Osteocyte (in vitro differentiated cells): ENCODE results near the gene RPL34. TPM values are rescaled to one million over a fixed set of nuclear protein-coding genes. Genes with fewer than 3 reads are reported as not detected.

Experiments used
- DNase-seq: peaks from one replicate; pipeline ENCODE4 v3.0.0; 2021; ENCODE audit warnings: mixed read lengths; ENCODE audit not compliant: unreplicated experiment; ENCODE audit errors: extremely low spot score
- H3K27ac Mint-ChIP-seq: one replicate; pipeline ENCODE4 v1.8.0; 2021; ENCODE audit warnings: mild to moderate bottlenecking, mixed read lengths; ENCODE audit not compliant: unreplicated experiment
- H3K27me3 Mint-ChIP-seq: one replicate; pipeline ENCODE4 v1.8.0; 2021; ENCODE audit warnings: mixed read lengths; ENCODE audit not compliant: unreplicated experiment
- H3K36me3 Mint-ChIP-seq: one replicate; pipeline ENCODE4 v1.8.0; 2021; ENCODE audit warnings: mixed read lengths; ENCODE audit not compliant: unreplicated experiment
- H3K4me1 Mint-ChIP-seq: one replicate; pipeline ENCODE4 v1.8.0; 2021; ENCODE audit warnings: mixed read lengths; ENCODE audit not compliant: unreplicated experiment
- H3K4me3 Mint-ChIP-seq: one replicate; pipeline ENCODE4 v1.8.0; 2021; ENCODE audit warnings: mild to moderate bottlenecking, moderate library complexity, mixed read lengths; ENCODE audit not compliant: unreplicated experiment
- H3K9me3 Mint-ChIP-seq: one replicate; pipeline ENCODE4 v1.8.0; 2021; ENCODE audit warnings: mixed read lengths; ENCODE audit not compliant: unreplicated experiment
- CTCF ChIP-seq: fragments of 200-600 bp; sonication (generic); IDR thresholded peaks from 2 replicates; pipeline ENCODE4 v1.5.0; 2021; ENCODE audit warnings: antibody characterized with exemption, mild to moderate bottlenecking, moderate library complexity
- total RNA-seq: library from RNA; stranded (reverse); gene quantifications from 2 replicates; pipeline ENCODE4 v1.2.1, GENCODE V29; 2021

The RPL34 gene
- total RNA-seq, 1 donor from 2014 or later = 1,029 TPM

- Mint-ChIP-seq H3K36me3 (peaks cover under 1% of the 10 kb centered on the region), H3K27me3 (no peaks in the 10 kb centered on the region), H3K4me3 (no peak overlapping the region), H3K27ac (no peak overlapping the region), H3K4me1 (no peaks in the 10 kb centered on the region), H3K9me3 (peaks cover 1% of the 10 kb centered on the region)
- no peak for TF ChIP-seq CTCF
- no peak for DNase-seq
Measured at GRCh38 chr4:108601106-108601505, 19.3 kb upstream of the RPL34 start.

GRCh38 chr4:108601532-108601931 is 18.8 kb upstream of the RPL34 start:
- H3K9me3 Mint-ChIP-seq = peaks cover 3% of the 10 kb centered on the region
- H3K4me1 Mint-ChIP-seq = no peaks in the 10 kb centered on the region
- no peak overlapping the region for H3K27ac Mint-ChIP-seq
- no peak overlapping the region for H3K4me3 Mint-ChIP-seq
- no peak for TF ChIP-seq CTCF
- DNase-seq = no peak
- H3K36me3 Mint-ChIP-seq = peaks cover 2% of the 10 kb centered on the region
- no peaks in the 10 kb centered on the region for H3K27me3 Mint-ChIP-seq

GRCh38 chr4:108602163-108602562 is 18.2 kb upstream of the RPL34 start:
- H3K27ac Mint-ChIP-seq = no peak overlapping the region
- H3K4me3 Mint-ChIP-seq = no peak overlapping the region
- no peak for DNase-seq
- H3K27me3 Mint-ChIP-seq = no peaks in the 10 kb centered on the region
- H3K4me1 Mint-ChIP-seq = no peaks in the 10 kb centered on the region
- peaks cover 2% of the 10 kb centered on the region for H3K36me3 Mint-ChIP-seq
- H3K9me3 Mint-ChIP-seq = peaks cover 3% of the 10 kb centered on the region
- no peak for TF ChIP-seq CTCF

GRCh38 chr4:108607079-108607815 is 13.1 kb upstream of the RPL34 start:
- no peak overlapping the region for H3K27ac Mint-ChIP-seq
- H3K27me3 Mint-ChIP-seq = peaks cover 5% of the 10 kb centered on the region

GRCh38 chr4:108611365-108611764 is 9.0 kb upstream of the RPL34 start:
- DNase-seq = no peak
- Mint-ChIP-seq H3K4me1 (no peaks in the 10 kb centered on the region), H3K4me3 (no peak overlapping the region), H3K27me3 (peaks cover 5% of the 10 kb centered on the region), H3K9me3 (no peaks in the 10 kb centered on the region), H3K36me3 (peaks cover 3% of the 10 kb centered on the region), H3K27ac (no peak overlapping the region)
- no peak for TF ChIP-seq CTCF

More at GRCh38 chr4:108607079-108607815, 13.1 kb upstream of the RPL34 start:
- Mint-ChIP-seq H3K4me1 (no peaks in the 10 kb centered on the region), H3K9me3 (peaks cover 3% of the 10 kb centered on the region), H3K4me3 (no peak overlapping the region), H3K36me3 (peaks cover 2% of the 10 kb centered on the region)
- no peak for TF ChIP-seq CTCF
- DNase-seq = no peak
